ENCODE results near the gene ZNF771. TPM values are rescaled to one million over a fixed set of nuclear protein-coding genes. Genes with fewer than 3 reads are reported as not detected.
A peak's percentile ranks its signal among the peaks of the same experiment; 100 is the strongest.
"Not testable (repeated sequence)": the region's sequence is repeated elsewhere in the genome, so short reads cannot be mapped to it uniquely, and the experiment has no call there.

The ZNF771 gene
- total RNA-seq, 2 donors from 2014 or later, result 3.2 to 4.4 TPM

DNA sequence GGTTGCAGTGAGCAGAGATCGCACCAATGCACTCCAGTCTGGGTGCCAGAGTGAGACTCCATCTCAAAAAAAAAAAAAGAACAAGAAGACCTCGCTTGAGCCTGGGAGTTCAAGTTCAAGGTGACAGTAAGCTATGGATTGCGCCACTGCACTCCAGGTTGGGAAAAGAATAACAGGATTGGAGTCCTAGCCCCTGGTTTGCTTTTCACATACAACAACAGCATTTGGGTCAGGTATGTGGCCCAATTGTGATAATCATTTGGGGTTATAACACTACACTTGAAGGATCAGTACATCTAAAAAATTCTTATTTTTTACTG lies 41.7 kb downstream of the ZNF771 start:
- intact Hi-C loops (cut with DNase I, micrococcal nuclease), result loop anchor here in 1 of 2 donors (10.0 kb wide), 1 partner anchor 86 kb away; the partner anchor contains the start of gene ZNF747
- ATAC-seq (no peak), DNase-seq (no peak)

DNA sequence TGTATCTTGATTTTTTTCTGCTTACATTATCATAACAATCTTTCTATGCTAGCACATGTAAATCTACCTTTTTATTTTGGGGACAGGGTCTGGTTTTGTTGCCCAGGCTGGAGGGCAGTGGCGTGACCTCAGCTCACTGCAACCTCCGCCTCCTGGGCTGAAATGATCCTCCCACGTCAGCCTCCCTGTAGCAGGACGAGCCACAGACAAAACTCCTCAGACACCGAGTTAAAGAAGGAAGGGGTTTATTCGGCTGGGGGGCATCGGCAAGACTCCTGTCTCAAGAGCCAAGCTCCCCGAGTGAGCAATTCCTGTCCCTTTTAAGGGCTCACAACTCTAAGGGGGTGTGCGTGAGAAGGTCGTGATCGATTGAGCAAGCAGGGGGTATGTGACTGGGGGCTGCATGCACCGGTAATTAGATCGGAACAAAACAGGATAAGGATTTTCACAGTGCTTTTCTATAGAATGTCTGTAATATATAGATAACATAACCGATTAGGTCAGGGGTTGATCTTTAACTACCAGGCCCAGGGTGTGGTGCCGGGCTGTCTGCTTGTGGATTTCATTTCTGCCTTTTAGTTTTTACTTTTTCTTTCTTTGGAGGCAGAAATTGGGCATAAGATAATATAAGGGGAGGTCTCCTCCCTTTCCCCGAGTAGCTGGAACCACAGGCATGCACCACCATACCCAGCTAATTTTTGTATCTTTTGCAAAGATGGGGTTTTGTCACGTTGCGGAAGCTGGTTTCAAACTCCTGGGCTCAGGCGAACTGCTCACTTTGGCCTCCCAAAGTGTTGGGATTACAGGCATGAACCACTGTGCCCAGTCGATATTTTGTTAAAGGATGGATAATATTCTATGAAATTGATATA lies 45.5 kb downstream of the ZNF771 start:
- DNase-seq; intact Hi-C loops (cut with DNase I, micrococcal nuclease): not testable (repeated sequence)
- ATAC-seq, result peak; percentile 41

DNA sequence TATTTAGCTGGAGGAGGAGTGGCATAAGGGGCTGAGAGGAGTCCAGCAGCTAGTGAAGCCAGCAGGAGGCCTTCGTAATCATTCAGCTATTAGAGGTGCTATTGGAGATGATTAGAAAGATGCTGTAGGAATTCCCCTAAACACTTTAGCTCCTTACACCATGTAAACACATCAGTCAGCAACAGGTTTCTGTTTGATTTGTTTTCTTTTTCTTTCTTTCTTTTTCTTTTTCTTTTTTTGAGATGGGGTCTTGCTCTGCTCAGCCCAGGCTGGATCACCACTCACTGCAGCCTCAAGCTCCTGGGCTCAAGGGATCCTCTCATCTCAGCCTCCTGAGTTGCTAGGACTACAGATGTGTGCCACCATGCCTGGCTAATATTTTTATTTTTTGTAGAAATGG lies 48.9 kb downstream of the ZNF771 start:
- ATAC-seq (no peak), DNase-seq (no peak)
- intact Hi-C loops (cut with DNase I, micrococcal nuclease), result no loop called here

DNA sequence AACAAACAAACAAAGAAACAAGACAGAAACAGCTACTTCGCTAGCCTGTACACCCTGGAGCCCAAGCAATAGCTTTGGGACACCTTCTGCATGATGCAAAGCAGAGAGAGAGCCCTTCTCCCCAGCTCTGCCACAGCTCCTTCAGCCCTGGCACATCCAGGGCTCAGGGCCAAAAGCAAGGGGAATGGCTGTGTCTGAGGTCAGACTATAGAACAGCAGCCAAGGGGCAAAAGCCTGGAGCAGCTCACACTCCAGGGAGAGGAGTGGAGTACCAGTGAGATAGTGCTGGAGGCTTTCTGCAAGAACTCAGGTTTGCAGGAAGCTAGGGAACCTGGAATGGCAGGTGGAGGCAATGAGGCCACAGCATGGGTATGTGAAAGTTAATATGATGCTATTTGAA lies 49.9 kb downstream of the ZNF771 start:
- no peak for DNase-seq
- intact Hi-C loops (cut with DNase I, micrococcal nuclease), result no loop called here
- no peak for ATAC-seq

DNA sequence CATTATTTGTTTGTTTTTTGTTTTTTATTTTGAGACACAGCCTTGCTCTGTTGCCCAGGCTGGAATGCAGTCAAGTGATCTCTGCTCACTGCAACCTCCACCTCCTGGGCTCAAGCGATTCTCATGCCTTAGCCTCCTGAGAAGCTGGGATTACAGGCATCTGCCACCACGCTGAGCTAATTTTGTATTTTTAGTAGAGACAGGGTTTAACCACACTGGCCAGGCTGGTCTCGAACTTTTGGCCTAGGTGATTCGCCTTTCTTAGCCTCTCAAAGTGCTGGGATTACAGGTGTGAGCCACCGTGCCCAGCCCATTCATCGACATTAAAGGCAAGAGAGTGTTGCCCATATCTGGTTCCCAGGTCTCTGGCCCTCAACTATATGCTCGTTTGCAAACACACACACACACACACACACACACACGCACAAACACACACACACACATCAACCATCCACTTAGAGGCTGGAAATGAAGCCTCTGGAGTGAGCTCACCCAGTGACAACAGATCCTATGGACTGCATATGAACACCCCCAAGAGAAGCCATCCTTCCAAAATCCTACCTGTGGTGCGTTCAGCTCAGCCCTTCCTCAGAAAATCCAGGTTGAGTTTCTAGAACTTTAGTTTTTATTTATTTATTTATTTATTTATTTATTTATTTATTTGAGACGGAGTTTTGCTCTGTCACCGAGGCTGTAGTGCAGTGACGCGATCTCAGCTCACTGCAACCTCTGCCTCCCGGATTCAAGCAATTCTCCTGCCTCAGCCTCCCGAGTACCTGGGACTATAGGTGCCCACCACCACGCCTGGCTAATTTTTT lies 50.5 kb downstream of the ZNF771 start:
- DNase-seq (no peak), ATAC-seq (no peak)
- intact Hi-C loops (cut with DNase I, micrococcal nuclease), result no loop called here

DNA sequence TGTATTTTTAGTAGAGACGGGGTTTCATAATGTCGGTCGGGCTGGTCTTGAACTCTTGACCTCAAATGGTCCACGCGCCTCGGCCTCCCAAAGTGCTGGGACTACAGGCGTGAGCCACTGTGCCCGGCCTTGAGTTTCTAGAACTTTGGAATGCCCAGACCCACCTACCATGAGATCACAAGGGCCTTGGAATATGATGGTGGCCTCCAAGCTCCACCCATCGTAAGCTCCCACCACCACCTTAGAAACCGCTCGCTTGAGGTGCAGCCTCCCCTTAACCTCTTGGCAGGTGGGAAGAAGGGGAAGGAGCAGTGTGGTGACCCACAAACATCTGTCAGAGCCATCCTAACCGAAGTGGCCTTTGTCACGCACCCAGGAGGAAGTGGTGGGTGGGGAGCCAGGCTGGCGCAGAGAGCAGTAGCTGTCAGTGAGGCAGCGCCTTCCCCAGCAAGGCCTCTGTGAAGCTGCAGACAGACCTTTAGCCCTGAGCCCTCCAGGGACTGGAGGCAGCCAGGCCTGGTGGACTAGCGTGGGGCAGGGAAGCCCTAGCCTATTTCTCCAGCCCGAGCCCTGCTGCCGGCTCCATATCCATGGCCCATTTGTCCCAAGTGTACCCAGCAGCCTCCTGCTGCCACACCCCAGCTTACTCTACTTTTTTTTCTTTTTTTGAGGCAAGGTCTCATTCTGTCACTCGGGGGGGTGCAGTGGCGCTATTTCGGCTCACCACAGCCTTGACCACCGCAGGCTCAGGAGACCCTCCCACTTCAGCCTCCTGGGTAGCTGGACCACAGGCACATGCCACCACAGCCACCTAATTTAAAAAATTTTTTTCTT lies 51.4 kb downstream of the ZNF771 start:
- DNase-seq (peak; percentile 56 to 70), ATAC-seq (peak; percentile 57)
- intact Hi-C loops (cut with DNase I, micrococcal nuclease), result no loop called here

DNA sequence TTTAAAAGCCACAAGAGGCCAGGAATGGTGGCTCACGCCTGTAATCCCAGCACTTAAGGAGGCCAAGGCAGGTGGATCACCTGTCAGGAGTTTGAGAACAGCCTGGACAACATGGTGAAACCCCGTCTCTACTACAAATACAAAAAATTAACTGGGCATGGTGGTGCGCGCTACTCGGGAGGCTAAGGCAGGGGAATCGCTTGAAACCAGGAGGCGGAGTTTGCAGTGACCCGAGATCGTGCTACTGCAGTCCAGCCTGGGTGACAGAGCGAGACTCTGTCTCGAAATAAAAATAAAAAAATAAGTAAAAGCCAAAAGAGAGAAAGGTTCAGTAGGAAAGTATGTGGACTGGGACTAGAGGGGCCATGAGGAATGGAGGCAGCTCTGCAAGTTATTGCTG lies 52.0 kb downstream of the ZNF771 start:
- DNase-seq (no peak), ATAC-seq (no peak)
- intact Hi-C loops (cut with DNase I, micrococcal nuclease), result no loop called here

DNA sequence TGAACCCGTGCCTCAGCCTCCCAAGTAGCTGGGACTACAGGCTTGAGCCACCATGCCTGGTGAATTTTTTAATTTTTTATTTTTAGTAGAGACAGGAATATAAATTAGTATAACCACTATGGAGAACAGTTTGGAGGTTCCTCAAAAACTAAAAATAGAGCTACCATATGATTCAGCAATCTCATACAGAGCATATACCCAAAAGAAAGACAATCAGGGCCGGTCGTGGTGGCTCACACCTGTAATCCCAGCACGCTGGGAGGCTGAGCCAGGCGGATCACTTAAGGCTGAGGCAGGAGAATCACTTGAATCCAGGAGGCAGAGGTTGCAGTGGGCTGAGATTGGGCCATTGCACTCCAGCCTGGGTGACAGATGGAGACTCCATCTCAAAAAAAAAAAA lies 54.0 kb downstream of the ZNF771 start:
- intact Hi-C loops (cut with DNase I, micrococcal nuclease); DNase-seq: not testable (repeated sequence)

DNA sequence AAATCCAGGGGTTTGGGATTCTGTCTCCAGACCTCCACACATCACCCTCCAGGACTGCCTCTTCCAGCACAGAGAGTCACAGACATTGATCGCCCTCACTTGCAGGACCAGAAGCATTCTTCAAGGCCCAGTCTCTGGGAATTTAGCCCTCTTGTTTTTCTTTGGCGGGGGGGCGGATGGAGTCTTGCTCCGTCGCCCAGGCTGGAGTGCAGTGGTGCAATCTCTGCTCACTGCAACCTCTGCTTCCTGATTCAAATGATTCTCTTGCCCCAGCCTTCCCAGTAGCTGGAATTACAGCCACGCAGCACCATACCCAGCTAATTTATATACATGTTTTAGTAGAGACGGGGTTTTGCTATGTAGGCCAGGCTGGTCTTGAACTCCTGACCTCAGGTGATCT lies 56.7 kb downstream of the ZNF771 start:
- DNase-seq, result no peak
- ATAC-seq, result no peak
- intact Hi-C loops (cut with DNase I, micrococcal nuclease), result no loop called here

More for the DNA sequence above, 54.0 kb downstream of the ZNF771 start:
- not testable (repeated sequence) for ATAC-seq

Other genes starting within 250 kb of the ZNF771 start
- 10 to 100 TPM in 1 of 2 donors, 1 to 10 TPM in 1; 7.6 to 24.5 TPM for gene CORO1A, start 224.0 kb upstream of the ZNF771 start, total RNA-seq
- gene BOLA2B, start 213.9 kb upstream of the ZNF771 start, total RNA-seq, result 100 to 1,000 TPM; 156 to 192 TPM
- 10 to 100 TPM; 84.5 to 86.9 TPM for gene SLX1A, start 213.7 kb upstream of the ZNF771 start, total RNA-seq
- gene SULT1A3, start 208.4 kb upstream of the ZNF771 start, total RNA-seq, result 10 to 100 TPM; 72.3 to 92.6 TPM
- gene NPIPB13, start 159.1 kb upstream of the ZNF771 start, total RNA-seq, result 10 to 100 TPM in 1 of 2 donors, 1 to 10 TPM in 1; 9.7 to 21.1 TPM
- 10 to 100 TPM; 57.3 to 65.2 TPM for gene CD2BP2, start 52.3 kb upstream of the ZNF771 start, total RNA-seq
- gene TBC1D10B, start 37.1 kb upstream of the ZNF771 start, total RNA-seq, result 10 to 100 TPM; 46.2 to 46.4 TPM
- not detected for gene MYL11, start 32.8 kb upstream of the ZNF771 start, total RNA-seq
- 1 to 10 TPM; 3.6 to 5.7 TPM for gene SEPTIN1, start 25.0 kb upstream of the ZNF771 start, total RNA-seq
- gene ZNF48, start 12.2 kb upstream of the ZNF771 start, total RNA-seq, result 1 to 10 TPM; 5.6 to 8.4 TPM
- 100 to 1,000 TPM in 1 of 2 donors, 10 to 100 TPM in 1; 76.7 to 102 TPM for gene DCTPP1, start 22.4 kb downstream of the ZNF771 start, total RNA-seq
- gene SEPHS2, start 38.3 kb downstream of the ZNF771 start, total RNA-seq, result 100 to 1,000 TPM; 157 to 183 TPM
- 1 to 10 TPM; 6.7 to 7.3 TPM for gene ITGAL, start 65.1 kb downstream of the ZNF771 start, total RNA-seq
- gene ZNF768, start 119.0 kb downstream of the ZNF771 start, total RNA-seq, result 10 to 100 TPM; 58.7 to 62.4 TPM
- 10 to 100 TPM in 1 of 2 donors, 1 to 10 TPM in 1; 9.8 to 11.7 TPM for gene ZNF747, start 127.3 kb downstream of the ZNF771 start, total RNA-seq
- gene ZNF764, start 150.8 kb downstream of the ZNF771 start, total RNA-seq, result 10 to 100 TPM; 10.6 to 20.7 TPM
- gene ZNF688, start 164.1 kb downstream of the ZNF771 start, total RNA-seq, result 10 to 100 TPM; 16.6 to 24.4 TPM
- 10 to 100 TPM; 14.9 to 17.8 TPM for gene ZNF785, start 178.1 kb downstream of the ZNF771 start, total RNA-seq
- 1 to 10 TPM; 6.8 to 6.9 TPM for gene ZNF689, start 202.8 kb downstream of the ZNF771 start, total RNA-seq
- 10 to 100 TPM; 47.6 to 51.0 TPM for gene PRR14, start 243.4 kb downstream of the ZNF771 start, total RNA-seq

Data from left colon (tissue), 2 donors.